ENCODE measurements around the gene DDX10. TPM values are rescaled to one million over a fixed set of nuclear protein-coding genes. Genes with fewer than 3 reads are reported as not detected.

The DDX10 gene
- total RNA-seq, 1 experiment from 2014 or later, result 72.2 TPM

DNA sequence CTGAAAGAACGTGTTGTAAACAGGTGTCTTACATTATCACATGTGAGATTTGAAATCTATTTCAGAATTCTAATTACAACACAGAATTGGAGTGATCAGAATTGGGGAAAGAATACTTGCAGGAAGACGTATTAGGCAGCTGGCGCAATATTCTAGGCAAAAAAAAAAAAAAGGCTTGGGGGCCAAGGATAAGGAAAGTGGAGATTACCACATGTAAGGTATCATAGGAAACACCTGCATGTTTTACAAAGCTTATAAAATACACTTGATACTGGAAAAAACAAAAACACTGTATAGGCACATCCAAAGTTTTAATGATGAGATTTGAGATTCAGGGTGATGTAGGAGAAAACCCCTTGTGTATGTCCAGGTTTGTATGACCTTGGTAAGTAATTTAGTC lies 245.1 kb downstream of the DDX10 start:
- BruUV-seq (replicated peaks), result no TSS peak
- Histone ChIP-seq H3K36me3 (ENCODE audit: insufficient read depth, low read length, poor library complexity, severe bottlenecking) (no peaks in the 10 kb centered on the region), H3K27me3 (replicated peaks; ENCODE audit: insufficient read depth, low read depth, low read length, poor library complexity) (no peaks in the 10 kb centered on the region), H3K27ac (ENCODE audit: low read depth, low read length, poor library complexity, severe bottlenecking) (no peak overlapping the region), H3K4me1 (ENCODE audit: insufficient read depth, low read length, poor library complexity, severe bottlenecking) (peaks cover 27% of the 10 kb centered on the region), H3K9me3 (ENCODE audit: low read depth, low read length, poor library complexity, severe bottlenecking) (no peaks in the 10 kb centered on the region), H3K4me3 (ENCODE audit: low read depth, low read length, poor library complexity, severe bottlenecking) (no peak overlapping the region)
- no peak for DNase-seq (ENCODE audit: low spot score)
- intact Hi-C loops (cut with micrococcal nuclease; ENCODE audit: unreplicated experiment), result no loop called here
- ChIA-PET POLR2A (ENCODE audit: low non-redundant PET) (no interaction called here), CTCF (interaction anchor here (0.6 kb wide), 1 partner anchor 560 kb away, joined by 8 read pairs; no protein-coding TSS in a partner anchor)
- TF ChIP-seq EZH2 (IDR thresholded peaks at IDR 0.05; ENCODE audit: borderline replicate concordance, low read depth, low read length, poor library complexity, severe bottlenecking), result no peak
- TF ChIP-seq, protein P1, sequence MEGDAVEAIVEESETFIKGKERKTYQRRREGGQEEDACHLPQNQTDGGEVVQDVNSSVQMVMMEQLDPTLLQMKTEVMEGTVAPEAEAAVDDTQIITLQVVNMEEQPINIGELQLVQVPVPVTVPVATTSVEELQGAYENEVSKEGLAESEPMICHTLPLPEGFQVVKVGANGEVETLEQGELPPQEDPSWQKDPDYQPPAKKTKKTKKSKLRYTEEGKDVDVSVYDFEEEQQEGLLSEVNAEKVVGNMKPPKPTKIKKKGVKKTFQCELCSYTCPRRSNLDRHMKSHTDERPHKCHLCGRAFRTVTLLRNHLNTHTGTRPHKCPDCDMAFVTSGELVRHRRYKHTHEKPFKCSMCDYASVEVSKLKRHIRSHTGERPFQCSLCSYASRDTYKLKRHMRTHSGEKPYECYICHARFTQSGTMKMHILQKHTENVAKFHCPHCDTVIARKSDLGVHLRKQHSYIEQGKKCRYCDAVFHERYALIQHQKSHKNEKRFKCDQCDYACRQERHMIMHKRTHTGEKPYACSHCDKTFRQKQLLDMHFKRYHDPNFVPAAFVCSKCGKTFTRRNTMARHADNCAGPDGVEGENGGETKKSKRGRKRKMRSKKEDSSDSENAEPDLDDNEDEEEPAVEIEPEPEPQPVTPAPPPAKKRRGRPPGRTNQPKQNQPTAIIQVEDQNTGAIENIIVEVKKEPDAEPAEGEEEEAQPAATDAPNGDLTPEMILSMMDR (conservative IDR thresholded peaks at IDR 0.05; ENCODE audit: low read depth, low read length), result no peak

- POLR2A ChIA-PET (ENCODE audit: low non-redundant PET), result no interaction called here
- H3K27me3 ChIP-seq (replicated peaks; ENCODE audit: insufficient read depth, low read depth, low read length, poor library complexity), result no peaks in the 10 kb centered on the region
- peaks cover 12% of the 10 kb centered on the region for H3K4me1 ChIP-seq (ENCODE audit: insufficient read depth, low read length, poor library complexity, severe bottlenecking)
- no peak overlapping the region for H3K4me3 ChIP-seq (ENCODE audit: low read depth, low read length, poor library complexity, severe bottlenecking)
- DNase-seq (ENCODE audit: low spot score), result no peak
- intact Hi-C loops (cut with micrococcal nuclease; ENCODE audit: unreplicated experiment), result no loop called here
- H3K27ac ChIP-seq (ENCODE audit: low read depth, low read length, poor library complexity, severe bottlenecking), result no peak overlapping the region
- no peaks in the 10 kb centered on the region for H3K36me3 ChIP-seq (ENCODE audit: insufficient read depth, low read length, poor library complexity, severe bottlenecking)
- H3K9me3 ChIP-seq (ENCODE audit: low read depth, low read length, poor library complexity, severe bottlenecking), result no peaks in the 10 kb centered on the region
- no peak for TF ChIP-seq EZH2 (IDR thresholded peaks at IDR 0.05; ENCODE audit: borderline replicate concordance, low read depth, low read length, poor library complexity, severe bottlenecking)
- TF ChIP-seq, protein P1 (conservative IDR thresholded peaks at IDR 0.05; ENCODE audit: low read depth, low read length), result no peak
- BruUV-seq (replicated peaks), result no TSS peak
- CTCF ChIA-PET, result no interaction called here
Observed at GRCh38 chr11:108912581-108912980, 247.7 kb downstream of the DDX10 start.

DNA sequence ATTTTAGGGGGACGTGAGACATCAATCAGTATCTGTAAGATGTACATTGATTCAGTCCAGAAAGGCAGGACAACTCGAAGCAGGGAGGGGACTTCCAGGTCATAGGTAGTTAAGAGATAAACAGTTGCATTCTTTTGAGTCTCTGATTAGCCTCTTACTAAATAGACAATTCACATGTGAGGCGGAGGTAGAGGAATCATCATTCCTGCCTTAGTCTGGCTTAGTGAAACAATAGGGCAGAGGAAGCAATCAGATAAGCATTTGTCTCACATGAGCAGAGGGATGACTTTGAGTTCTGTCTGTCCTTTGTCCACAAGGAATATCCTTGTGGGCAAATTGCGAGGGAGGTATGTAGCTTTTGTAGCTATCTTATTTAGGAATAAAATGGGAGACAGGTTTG lies 248.3 kb downstream of the DDX10 start:
- intact Hi-C loops (cut with micrococcal nuclease; ENCODE audit: unreplicated experiment), result no loop called here
- Histone ChIP-seq H3K9me3 (ENCODE audit: low read depth, low read length, poor library complexity, severe bottlenecking) (no peaks in the 10 kb centered on the region), H3K4me1 (ENCODE audit: insufficient read depth, low read length, poor library complexity, severe bottlenecking) (peaks cover 6% of the 10 kb centered on the region), H3K36me3 (ENCODE audit: insufficient read depth, low read length, poor library complexity, severe bottlenecking) (no peaks in the 10 kb centered on the region), H3K27ac (ENCODE audit: low read depth, low read length, poor library complexity, severe bottlenecking) (no peak overlapping the region), H3K27me3 (replicated peaks; ENCODE audit: insufficient read depth, low read depth, low read length, poor library complexity) (no peaks in the 10 kb centered on the region), H3K4me3 (ENCODE audit: low read depth, low read length, poor library complexity, severe bottlenecking) (no peak overlapping the region)
- DNase-seq (ENCODE audit: low spot score), result no peak
- ChIA-PET POLR2A (ENCODE audit: low non-redundant PET) (no interaction called here), CTCF (no interaction called here)
- BruUV-seq (replicated peaks), result no TSS peak
- TF ChIP-seq EZH2 (IDR thresholded peaks at IDR 0.05; ENCODE audit: borderline replicate concordance, low read depth, low read length, poor library complexity, severe bottlenecking), result no peak
- TF ChIP-seq, protein P1 (conservative IDR thresholded peaks at IDR 0.05; ENCODE audit: low read depth, low read length), result no peak

Data from A673 (cell line).